ENCODE data around the gene ALPL. TPM values are rescaled to one million over a fixed set of nuclear protein-coding genes. Genes with fewer than 3 reads are reported as not detected.

The ALPL gene
- total RNA-seq, 1 experiment from 2014 or later = 4.8 TPM

DNA sequence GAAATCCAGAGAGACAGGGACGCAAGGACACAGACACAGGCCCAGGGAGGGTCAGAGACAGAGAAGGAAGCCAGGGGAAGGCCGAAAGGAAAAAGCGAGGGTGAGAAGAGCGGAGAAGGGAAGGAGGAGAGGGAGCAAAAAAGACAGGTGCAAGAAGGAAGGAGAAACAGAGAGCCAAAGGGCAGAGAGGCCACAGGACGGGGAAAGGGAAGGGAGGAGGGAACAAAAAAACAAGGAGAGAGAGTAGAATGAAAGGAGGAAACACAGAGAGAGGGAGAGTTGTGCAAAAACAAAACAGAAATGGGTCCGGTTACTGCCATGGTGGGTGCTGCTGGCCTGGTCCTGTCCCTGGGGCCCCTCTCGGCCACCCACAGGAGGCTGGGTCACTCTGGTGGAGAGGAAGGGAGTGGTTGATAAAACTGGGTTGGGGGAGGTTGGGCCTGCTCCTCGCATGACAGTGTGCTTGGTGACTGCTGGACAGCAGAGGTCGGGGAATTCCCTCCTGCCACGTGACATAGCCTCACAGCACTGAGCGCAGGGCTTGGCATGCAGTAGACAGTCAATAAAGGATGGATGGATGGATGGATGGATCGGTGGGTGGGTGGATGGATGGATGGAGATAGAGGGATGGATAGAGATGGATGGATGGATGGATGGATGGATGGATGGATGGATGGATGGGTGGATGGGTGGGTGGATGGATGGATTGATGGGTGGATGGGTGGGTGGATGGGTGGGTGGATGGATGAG lies 95.2 kb downstream of the ALPL start:
- Histone ChIP-seq H3K27ac (ENCODE audit: low read depth, low read length, poor library complexity, severe bottlenecking) (no peak overlapping the region), H3K9me3 (ENCODE audit: low read depth, low read length, poor library complexity, severe bottlenecking) (no peaks in the 10 kb centered on the region), H3K4me1 (ENCODE audit: insufficient read depth, low read length, poor library complexity, severe bottlenecking) (no peaks in the 10 kb centered on the region), H3K4me3 (ENCODE audit: low read depth, low read length, poor library complexity, severe bottlenecking) (no peak overlapping the region), H3K36me3 (ENCODE audit: insufficient read depth, low read length, poor library complexity, severe bottlenecking) (no peaks in the 10 kb centered on the region), H3K27me3 (replicated peaks; ENCODE audit: insufficient read depth, low read depth, low read length, poor library complexity) (no peaks in the 10 kb centered on the region)
- TF ChIP-seq, protein P1, sequence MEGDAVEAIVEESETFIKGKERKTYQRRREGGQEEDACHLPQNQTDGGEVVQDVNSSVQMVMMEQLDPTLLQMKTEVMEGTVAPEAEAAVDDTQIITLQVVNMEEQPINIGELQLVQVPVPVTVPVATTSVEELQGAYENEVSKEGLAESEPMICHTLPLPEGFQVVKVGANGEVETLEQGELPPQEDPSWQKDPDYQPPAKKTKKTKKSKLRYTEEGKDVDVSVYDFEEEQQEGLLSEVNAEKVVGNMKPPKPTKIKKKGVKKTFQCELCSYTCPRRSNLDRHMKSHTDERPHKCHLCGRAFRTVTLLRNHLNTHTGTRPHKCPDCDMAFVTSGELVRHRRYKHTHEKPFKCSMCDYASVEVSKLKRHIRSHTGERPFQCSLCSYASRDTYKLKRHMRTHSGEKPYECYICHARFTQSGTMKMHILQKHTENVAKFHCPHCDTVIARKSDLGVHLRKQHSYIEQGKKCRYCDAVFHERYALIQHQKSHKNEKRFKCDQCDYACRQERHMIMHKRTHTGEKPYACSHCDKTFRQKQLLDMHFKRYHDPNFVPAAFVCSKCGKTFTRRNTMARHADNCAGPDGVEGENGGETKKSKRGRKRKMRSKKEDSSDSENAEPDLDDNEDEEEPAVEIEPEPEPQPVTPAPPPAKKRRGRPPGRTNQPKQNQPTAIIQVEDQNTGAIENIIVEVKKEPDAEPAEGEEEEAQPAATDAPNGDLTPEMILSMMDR (conservative IDR thresholded peaks at IDR 0.05; ENCODE audit: low read depth, low read length) = no peak
- no peak for TF ChIP-seq EZH2 (IDR thresholded peaks at IDR 0.05; ENCODE audit: borderline replicate concordance, low read depth, low read length, poor library complexity, severe bottlenecking)
- POLR2A ChIA-PET (ENCODE audit: low non-redundant PET) = no interaction called here
- intact Hi-C loops (cut with micrococcal nuclease; ENCODE audit: unreplicated experiment) = no loop called here
- no peak for DNase-seq (ENCODE audit: low spot score)
- no TSS peak for BruUV-seq (replicated peaks)
- CTCF ChIA-PET = no interaction called here

DNA sequence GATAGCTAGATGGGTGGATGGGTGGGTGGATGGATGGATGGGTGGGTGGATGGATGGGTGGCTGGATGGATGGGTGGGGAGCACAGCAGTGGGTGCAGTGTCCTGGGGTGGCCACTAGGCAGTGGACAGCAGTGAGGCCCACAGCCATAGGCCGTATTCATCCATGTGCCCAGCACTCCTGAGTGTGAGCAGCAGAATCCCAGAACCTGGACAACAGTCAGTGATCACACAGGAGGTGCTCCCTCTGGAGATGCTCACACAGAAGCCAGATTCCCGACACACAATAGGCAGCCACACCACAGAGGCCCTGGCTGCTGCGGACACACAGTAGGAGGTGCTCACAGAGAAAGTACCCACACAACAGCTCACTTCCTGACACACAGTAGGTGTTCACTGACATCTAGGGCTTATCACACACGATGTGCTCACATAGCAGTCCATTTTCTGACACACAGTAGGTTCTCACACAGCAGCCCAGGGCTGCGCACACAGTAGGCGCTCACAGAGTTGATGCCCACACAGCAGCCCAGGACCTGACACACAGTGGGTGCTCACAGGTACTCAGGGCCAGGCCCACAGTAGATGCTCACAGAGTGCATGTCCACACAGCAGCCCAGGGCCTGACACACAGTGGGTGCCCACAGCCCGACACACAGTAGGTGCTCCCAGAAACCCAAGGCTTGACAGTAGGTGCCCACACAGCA lies 95.9 kb downstream of the ALPL start:
- intact Hi-C loops (cut with micrococcal nuclease; ENCODE audit: unreplicated experiment) = no loop called here
- Histone ChIP-seq H3K4me3 (ENCODE audit: low read depth, low read length, poor library complexity, severe bottlenecking) (no peak overlapping the region), H3K36me3 (ENCODE audit: insufficient read depth, low read length, poor library complexity, severe bottlenecking) (no peaks in the 10 kb centered on the region), H3K27ac (ENCODE audit: low read depth, low read length, poor library complexity, severe bottlenecking) (no peak overlapping the region), H3K9me3 (ENCODE audit: low read depth, low read length, poor library complexity, severe bottlenecking) (no peaks in the 10 kb centered on the region), H3K4me1 (ENCODE audit: insufficient read depth, low read length, poor library complexity, severe bottlenecking) (no peaks in the 10 kb centered on the region), H3K27me3 (replicated peaks; ENCODE audit: insufficient read depth, low read depth, low read length, poor library complexity) (no peaks in the 10 kb centered on the region)
- BruUV-seq (replicated peaks) = no TSS peak
- POLR2A ChIA-PET (ENCODE audit: low non-redundant PET) = no interaction called here
- TF ChIP-seq, protein P1 (conservative IDR thresholded peaks at IDR 0.05; ENCODE audit: low read depth, low read length) = no peak
- TF ChIP-seq EZH2 (IDR thresholded peaks at IDR 0.05; ENCODE audit: borderline replicate concordance, low read depth, low read length, poor library complexity, severe bottlenecking) = no peak
- CTCF ChIA-PET = no interaction called here
- DNase-seq (ENCODE audit: low spot score) = no peak

DNA sequence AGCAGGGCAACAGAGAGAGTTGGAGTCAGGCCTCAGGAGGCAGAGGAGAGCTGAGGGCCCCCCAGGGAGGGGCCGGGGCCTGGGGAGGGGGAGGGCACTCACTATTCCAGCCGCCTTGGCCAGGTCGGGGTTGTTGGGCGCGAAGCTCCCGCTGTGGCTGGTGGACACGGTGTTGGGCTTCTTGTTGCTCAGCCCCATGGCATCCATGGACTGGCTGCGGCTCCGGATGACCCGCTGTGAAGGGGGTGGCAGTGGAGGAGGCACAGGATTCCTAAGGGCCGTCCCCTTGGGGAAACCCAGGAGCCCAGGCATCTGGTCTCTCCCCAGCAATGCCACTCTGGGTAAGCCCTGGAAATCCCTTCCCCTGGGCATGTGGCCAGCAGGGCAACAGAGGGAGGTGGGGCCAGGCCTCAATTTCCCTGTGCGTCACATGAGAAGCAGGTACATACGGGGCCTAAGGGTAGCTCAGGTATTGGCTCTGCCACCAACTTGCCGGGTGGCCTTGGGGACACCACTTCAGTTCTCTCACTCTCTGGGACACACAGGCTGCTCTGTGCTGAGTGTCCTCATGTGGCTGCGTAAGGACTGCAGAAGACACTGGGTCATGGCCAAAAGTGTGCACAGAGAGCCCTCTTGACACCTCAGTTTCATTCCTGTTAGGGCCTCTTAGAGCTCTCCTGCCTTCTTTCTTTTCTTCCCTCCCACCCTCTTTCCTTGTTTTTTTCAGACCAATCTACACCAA lies 96.9 kb downstream of the ALPL start:
- no peak overlapping the region for H3K4me3 ChIP-seq (ENCODE audit: low read depth, low read length, poor library complexity, severe bottlenecking)
- no peaks in the 10 kb centered on the region for H3K4me1 ChIP-seq (ENCODE audit: insufficient read depth, low read length, poor library complexity, severe bottlenecking)
- no TSS peak for BruUV-seq (replicated peaks)
- no peak overlapping the region for H3K27ac ChIP-seq (ENCODE audit: low read depth, low read length, poor library complexity, severe bottlenecking)
- ChIA-PET CTCF (no interaction called here), POLR2A (ENCODE audit: low non-redundant PET) (no interaction called here)
- no peak for DNase-seq (ENCODE audit: low spot score)
- TF ChIP-seq, protein P1 (conservative IDR thresholded peaks at IDR 0.05; ENCODE audit: low read depth, low read length) = no peak
- TF ChIP-seq EZH2 (IDR thresholded peaks at IDR 0.05; ENCODE audit: borderline replicate concordance, low read depth, low read length, poor library complexity, severe bottlenecking) = no peak
- no peaks in the 10 kb centered on the region for H3K36me3 ChIP-seq (ENCODE audit: insufficient read depth, low read length, poor library complexity, severe bottlenecking)
- intact Hi-C loops (cut with micrococcal nuclease; ENCODE audit: unreplicated experiment) = no loop called here
- H3K27me3 ChIP-seq (replicated peaks; ENCODE audit: insufficient read depth, low read depth, low read length, poor library complexity) = no peaks in the 10 kb centered on the region
- H3K9me3 ChIP-seq (ENCODE audit: low read depth, low read length, poor library complexity, severe bottlenecking) = no peaks in the 10 kb centered on the region
